Thymus (tissue), 11 donors: ENCODE data around the gene GNAZ. TPM values are rescaled to one million over a fixed set of nuclear protein-coding genes. Genes with fewer than 3 reads are reported as not detected.

Experiments
- DNase-seq, 9 donors: peaks; one replicate each; pipeline ENCODE4 v3.0.0-alpha.2; 2013; ENCODE audit warnings: low spot score in 9 of 9, low read depth in 6 of 9, missing footprints in 1 of 9
- H3K27ac ChIP-seq, 2 donors: one replicate each; pipeline ENCODE4 v1.5.1; 2013; ENCODE audit warnings: control low read depth in 1 of 2, low read depth in 1 of 2, low read length in 1 of 2, mild to moderate bottlenecking in 1 of 2, moderate library complexity in 1 of 2
- H3K27me3 ChIP-seq, 2 donors: one replicate each; pipeline ENCODE4 v1.5.1; 2013; ENCODE audit warnings: low read length in 1 of 2; ENCODE audit not compliant: control insufficient read depth in 2 of 2, insufficient read depth in 1 of 2
- H3K36me3 ChIP-seq, 2 donors: one replicate each; pipeline ENCODE4 v1.5.1; 2013; ENCODE audit warnings: low read length in 1 of 2, mild to moderate bottlenecking in 1 of 2, moderate library complexity in 1 of 2; ENCODE audit not compliant: control insufficient read depth in 2 of 2, insufficient read depth in 2 of 2
- H3K4me1 ChIP-seq, 2 donors: one replicate each; pipeline ENCODE4 v1.5.1; 2013; ENCODE audit warnings: low read length in 2 of 2; ENCODE audit not compliant: control insufficient read depth in 2 of 2, insufficient read depth in 2 of 2
- H3K4me3 ChIP-seq, 2 donors: one replicate each; pipeline ENCODE4 v1.5.1; 2013; ENCODE audit warnings: low read length in 2 of 2, control low read depth in 1 of 2, mild to moderate bottlenecking in 1 of 2
- H3K9me3 ChIP-seq, 2 donors: one replicate each; pipeline ENCODE4 v1.5.1; 2013; ENCODE audit warnings: low read length in 1 of 2, mild to moderate bottlenecking in 1 of 2; ENCODE audit not compliant: control insufficient read depth in 2 of 2, insufficient read depth in 1 of 2
- WGBS: extraction: QIAGEN DNeasy Blood & Tissue Kit; methylation state at CpG from one replicate; pipeline ENCODE4 v1.1.7; 2013; 5-methylcytosine and 5-hydroxymethylcytosine counted together
- polyA plus RNA-seq: library from polyadenylated mRNA; stranded (reverse); fragments of 200-250 nt; gene quantifications from one replicate; pipeline ENCODE4 v1.2.3, GENCODE V29; 2013
- total RNA-seq: library from RNA; stranded (reverse); fragments of 120-200 nt; gene quantifications from one replicate; pipeline ENCODE4 v1.2.4, GENCODE V29; 2013
- donor health status: healthy.

GNAZ gene
- total and polyA plus RNA-seq, 2 donors = 0.66 to 1.1 TPM

GRCh38 chr22:23113847-23114720 lies 43.8 kb downstream of the GNAZ start:
- no peak overlapping the region for H3K4me3 ChIP-seq
- no peaks in the 10 kb centered on the region for H3K9me3 ChIP-seq
- H3K4me1 ChIP-seq = peaks cover 0 to 9% of the 10 kb centered on the region in 2 donors
- DNase-seq = no peak
- no peaks in the 10 kb centered on the region for H3K27me3 ChIP-seq
- H3K27ac ChIP-seq = no peak overlapping the region
- H3K36me3 ChIP-seq = no peaks in the 10 kb centered on the region
- 96% methylated on average over 18 of the region's 18 CpGs for WGBS

DNA sequence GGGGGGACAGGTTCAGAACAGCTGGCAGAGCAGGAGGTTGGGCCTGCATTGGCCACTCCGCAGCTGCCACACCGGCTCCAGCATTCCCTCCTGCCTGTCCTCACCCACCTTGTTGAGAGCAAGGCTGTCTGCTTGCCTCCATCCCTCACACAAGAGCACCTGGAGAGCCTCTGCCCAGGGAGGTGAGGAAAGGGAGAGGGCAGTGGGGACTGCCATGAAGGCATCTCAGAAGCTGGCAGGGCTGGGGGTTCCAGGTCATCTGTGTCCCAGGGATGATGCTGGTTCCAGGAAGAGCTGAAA lies 44.4 kb downstream of the GNAZ start:
- 95% methylated on average over 2 of the region's 2 CpGs for WGBS
- DNase-seq = no peak
- H3K9me3 ChIP-seq = peaks cover 0 to 3% of the 10 kb centered on the region in 2 donors

DNA sequence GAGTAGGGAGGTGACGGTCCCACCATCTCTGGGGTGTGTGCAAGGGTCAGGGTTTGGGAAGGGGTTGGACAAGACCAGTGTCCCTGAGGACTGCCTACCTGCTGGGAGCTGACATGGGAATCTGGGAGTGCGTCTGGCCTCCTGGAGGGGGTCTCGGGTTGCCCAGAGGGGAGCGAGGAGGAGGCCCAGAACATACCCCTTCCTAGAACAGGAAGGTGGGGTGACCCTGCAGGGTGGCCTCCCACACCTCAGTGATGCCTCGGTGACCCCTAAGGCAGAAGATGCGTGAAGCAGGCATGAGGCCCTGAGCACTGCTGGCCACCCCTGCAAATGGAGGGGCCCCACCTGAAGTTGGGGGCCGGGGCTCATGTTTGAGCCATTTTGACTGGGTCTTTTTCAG lies 45.0 kb downstream of the GNAZ start:
- DNase-seq = no peak
- Histone ChIP-seq H3K27ac (no peak overlapping the region), H3K4me3 (no peak overlapping the region), H3K27me3 (no peaks in the 10 kb centered on the region), H3K36me3 (no peaks in the 10 kb centered on the region), H3K9me3 (peaks cover 0 to 7% of the 10 kb centered on the region in 2 donors), H3K4me1 (peaks cover 4 to 20% of the 10 kb centered on the region in 2 donors)
- WGBS = 98% methylated on average over 7 of the region's 7 CpGs

More for the DNA sequence above, 44.4 kb downstream of the GNAZ start:
- H3K4me3 ChIP-seq = no peak overlapping the region
- no peaks in the 10 kb centered on the region for H3K27me3 ChIP-seq
- peaks cover 4 to 14% of the 10 kb centered on the region in 2 donors for H3K4me1 ChIP-seq
- no peak overlapping the region for H3K27ac ChIP-seq
- no peaks in the 10 kb centered on the region for H3K36me3 ChIP-seq

GRCh38 chr22:23115825-23116494 lies 45.6 kb downstream of the GNAZ start:
- Histone ChIP-seq H3K9me3 (peaks cover 0 to 7% of the 10 kb centered on the region in 2 donors), H3K4me1 (peaks cover 4 to 20% of the 10 kb centered on the region in 2 donors), H3K27me3 (no peaks in the 10 kb centered on the region), H3K27ac (no peak overlapping the region), H3K36me3 (no peaks in the 10 kb centered on the region), H3K4me3 (no peak overlapping the region)
- 82% methylated on average over 18 of the region's 18 CpGs for WGBS
- peak in 1 of 9 donors; percentile 30 for DNase-seq

GRCh38 chr22:23116506-23117263 lies 46.4 kb downstream of the GNAZ start:
- H3K36me3 ChIP-seq = no peaks in the 10 kb centered on the region
- peaks cover 4 to 20% of the 10 kb centered on the region in 2 donors for H3K4me1 ChIP-seq
- H3K9me3 ChIP-seq = peaks cover 0 to 7% of the 10 kb centered on the region in 2 donors
- DNase-seq = no peak
- WGBS = 95% methylated on average over 10 of the region's 10 CpGs
- H3K27me3 ChIP-seq = no peaks in the 10 kb centered on the region
- H3K27ac ChIP-seq = no peak overlapping the region
- no peak overlapping the region for H3K4me3 ChIP-seq

DNA sequence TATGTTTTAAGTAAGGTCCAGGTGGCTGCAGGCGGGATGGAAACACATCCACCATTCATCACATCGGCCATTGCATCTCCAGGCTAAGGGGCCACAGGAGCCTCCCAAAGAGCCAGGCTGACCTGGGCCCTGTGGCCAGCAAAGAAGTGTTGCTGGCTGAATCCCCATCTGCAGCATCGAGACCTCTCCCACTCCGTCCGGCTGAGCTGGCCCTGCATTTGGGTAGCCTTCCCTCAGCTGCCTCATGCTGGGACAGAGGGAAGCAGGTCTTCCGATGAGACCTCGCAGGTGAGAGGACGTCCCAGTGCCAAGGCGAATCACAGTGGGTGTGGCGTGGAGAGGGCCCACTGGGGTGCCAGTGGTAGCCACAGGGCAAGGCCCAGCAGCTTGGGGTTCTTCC lies 47.0 kb downstream of the GNAZ start:
- no peaks in the 10 kb centered on the region for H3K27me3 ChIP-seq
- H3K4me3 ChIP-seq = no peak overlapping the region
- no peak overlapping the region for H3K27ac ChIP-seq
- no peak for DNase-seq
- peaks cover 0 to 7% of the 10 kb centered on the region in 2 donors for H3K9me3 ChIP-seq
- peaks cover 4 to 17% of the 10 kb centered on the region in 2 donors for H3K4me1 ChIP-seq
- WGBS = 98% methylated on average over 10 of the region's 10 CpGs
- no peaks in the 10 kb centered on the region for H3K36me3 ChIP-seq

DNA sequence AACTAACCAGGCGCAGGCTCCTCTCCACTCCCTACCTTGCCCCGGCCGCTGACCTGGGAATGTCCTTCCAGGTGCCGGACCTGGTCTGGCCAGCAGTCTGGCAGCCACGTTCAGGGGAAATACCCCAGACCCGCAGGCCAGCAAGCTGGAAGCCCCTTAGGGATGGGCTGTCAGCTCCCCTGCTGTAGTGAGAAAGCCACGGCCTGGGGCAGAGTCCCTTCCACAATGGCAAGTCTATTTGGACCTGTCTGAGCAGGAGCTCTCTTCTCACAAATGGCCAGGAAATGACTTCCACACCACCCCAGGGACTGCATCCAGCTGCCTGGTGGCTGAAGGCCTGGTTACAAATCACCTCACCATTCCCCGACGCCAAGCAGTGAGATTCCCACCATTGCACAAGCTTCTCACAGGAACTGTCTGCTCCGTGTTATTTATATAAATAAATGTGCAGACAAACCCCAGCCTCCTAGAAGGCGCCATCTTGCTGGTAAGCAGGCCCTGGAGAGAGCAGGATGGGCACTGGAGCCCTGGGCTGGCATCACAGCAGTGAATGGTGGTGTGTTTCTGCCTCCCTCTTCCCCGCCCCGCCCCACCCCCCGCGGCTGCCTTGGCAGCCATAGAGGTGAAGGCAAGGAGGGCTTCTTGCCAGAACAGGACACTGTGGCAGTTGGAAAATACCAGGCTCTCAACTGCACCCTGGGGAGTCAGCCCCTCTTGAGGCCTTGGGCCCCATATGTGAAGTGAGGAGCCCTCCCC lies 47.8 kb downstream of the GNAZ start:
- WGBS = 96% methylated on average over 15 of the region's 15 CpGs
- H3K4me1 ChIP-seq = peaks cover 4 to 13% of the 10 kb centered on the region in 2 donors
- H3K27me3 ChIP-seq = no peaks in the 10 kb centered on the region
- DNase-seq = no peak
- H3K9me3 ChIP-seq = peaks cover 0 to 7% of the 10 kb centered on the region in 2 donors
- no peak overlapping the region for H3K4me3 ChIP-seq
- H3K36me3 ChIP-seq = no peaks in the 10 kb centered on the region
- H3K27ac ChIP-seq = no peak overlapping the region

DNA sequence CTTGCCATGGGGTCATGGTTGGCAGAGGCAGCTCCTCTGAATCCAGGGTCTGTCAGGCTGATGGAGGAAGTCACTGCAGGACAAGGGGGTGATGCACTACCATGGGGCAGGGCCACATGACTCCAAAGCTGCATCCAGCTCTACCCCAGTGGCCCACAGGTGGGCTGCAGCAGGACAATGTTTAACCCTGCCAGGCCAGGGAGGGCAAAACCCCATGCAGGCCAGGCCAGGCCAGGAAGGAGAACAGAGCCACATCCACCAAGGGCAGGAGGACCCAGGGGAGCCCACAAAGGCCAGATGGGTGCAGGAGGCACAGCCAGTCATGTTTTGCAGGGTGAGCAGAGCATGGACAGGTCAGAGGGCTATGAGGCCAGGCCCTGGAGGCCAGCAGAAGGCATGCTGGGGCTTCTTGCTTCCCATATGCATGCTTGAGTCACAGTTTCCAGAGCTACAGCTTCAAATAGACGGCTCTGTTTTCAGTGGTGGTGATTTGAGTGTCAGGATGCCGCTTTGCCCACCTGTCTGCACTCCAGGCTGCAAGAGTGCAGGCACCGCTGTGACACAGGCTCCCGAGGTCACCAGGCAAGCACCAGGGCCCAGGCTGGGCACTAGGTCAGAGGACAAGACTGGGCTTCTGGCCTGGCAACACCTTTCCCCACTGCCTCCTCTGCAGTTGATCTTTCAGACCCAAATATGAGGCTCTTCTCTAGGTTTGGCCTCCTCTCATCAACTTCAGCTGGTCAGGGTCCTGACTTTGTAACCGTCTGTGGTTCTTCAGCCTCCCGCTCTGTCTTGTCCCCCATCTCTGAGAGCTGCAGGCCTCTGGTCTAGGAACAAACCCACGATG lies 48.6 kb downstream of the GNAZ start:
- DNase-seq = no peak
- WGBS = 97% methylated on average over 7 of the region's 7 CpGs
- Histone ChIP-seq H3K27ac (no peak overlapping the region), H3K27me3 (no peaks in the 10 kb centered on the region), H3K4me1 (peaks cover 4 to 11% of the 10 kb centered on the region in 2 donors), H3K4me3 (no peak overlapping the region), H3K36me3 (no peaks in the 10 kb centered on the region), H3K9me3 (peaks cover 0 to 7% of the 10 kb centered on the region in 2 donors)
